Measurements from ENCODE around the gene NSG2. TPM values are rescaled to one million over a fixed set of nuclear protein-coding genes. Genes with fewer than 3 reads are reported as not detected.

NSG2 gene
- total RNA-seq, 4 donors from 2014 or later: 2.3 TPM; not detected in 3

GRCh38 chr5:174110310-174110709 is 64.8 kb downstream of the NSG2 start:
- Histone ChIP-seq H3K9me3 (no peaks in the 10 kb centered on the region), H3K27me3 (no peaks in the 10 kb centered on the region), H3K4me3 (no peak overlapping the region), H3K4me1 (no peaks in the 10 kb centered on the region), H3K27ac (no peak overlapping the region), H3K36me3 (no peaks in the 10 kb centered on the region)
- intact Hi-C loops (cut with DNase I; ENCODE audit: low total_unique reads): no loop called here
- DNase-seq: no peak
- TF ChIP-seq CTCF (IDR thresholded peaks at IDR 0.05) (no peak), POLR2A (IDR thresholded peaks at IDR 0.05) (no peak)

- no peak for TF ChIP-seq CTCF (IDR thresholded peaks at IDR 0.05)
- no peak for TF ChIP-seq POLR2A (IDR thresholded peaks at IDR 0.05)
- DNase-seq: no peak
- Histone ChIP-seq H3K27ac (no peak overlapping the region), H3K27me3 (no peaks in the 10 kb centered on the region), H3K4me3 (no peak overlapping the region), H3K4me1 (no peaks in the 10 kb centered on the region), H3K9me3 (no peaks in the 10 kb centered on the region), H3K36me3 (no peaks in the 10 kb centered on the region)
- intact Hi-C loops (cut with DNase I; ENCODE audit: low total_unique reads): no loop called here
Measured at GRCh38 chr5:174111287-174111973, 65.9 kb downstream of the NSG2 start.

GRCh38 chr5:174115226-174115625 is 69.7 kb downstream of the NSG2 start:
- no peaks in the 10 kb centered on the region for H3K27me3 ChIP-seq
- no peak overlapping the region for H3K4me3 ChIP-seq
- intact Hi-C loops (cut with DNase I; ENCODE audit: low total_unique reads): no loop called here
- TF ChIP-seq POLR2A (IDR thresholded peaks at IDR 0.05) (no peak), CTCF (IDR thresholded peaks at IDR 0.05) (no peak)
- no peaks in the 10 kb centered on the region for H3K9me3 ChIP-seq
- no peaks in the 10 kb centered on the region for H3K36me3 ChIP-seq
- DNase-seq: no peak
- no peak overlapping the region for H3K27ac ChIP-seq
- H3K4me1 ChIP-seq: no peaks in the 10 kb centered on the region

- no peak for DNase-seq
- H3K4me3 ChIP-seq: no peak overlapping the region
- no peaks in the 10 kb centered on the region for H3K36me3 ChIP-seq
- H3K9me3 ChIP-seq: no peaks in the 10 kb centered on the region
- no peaks in the 10 kb centered on the region for H3K27me3 ChIP-seq
- no peaks in the 10 kb centered on the region for H3K4me1 ChIP-seq
- TF ChIP-seq CTCF (IDR thresholded peaks at IDR 0.05): no peak
- TF ChIP-seq POLR2A (IDR thresholded peaks at IDR 0.05): no peak
- no peak overlapping the region for H3K27ac ChIP-seq
- intact Hi-C loops (cut with DNase I; ENCODE audit: low total_unique reads): no loop called here
Measured at GRCh38 chr5:174118823-174119467, 73.4 kb downstream of the NSG2 start.

- intact Hi-C loops (cut with DNase I; ENCODE audit: low total_unique reads): no loop called here
- H3K27me3 ChIP-seq: no peaks in the 10 kb centered on the region
- H3K4me1 ChIP-seq: no peaks in the 10 kb centered on the region
- DNase-seq: no peak
- no peak overlapping the region for H3K27ac ChIP-seq
- no peak overlapping the region for H3K4me3 ChIP-seq
- TF ChIP-seq CTCF (IDR thresholded peaks at IDR 0.05) (no peak), POLR2A (IDR thresholded peaks at IDR 0.05) (no peak)
- no peaks in the 10 kb centered on the region for H3K9me3 ChIP-seq
- no peaks in the 10 kb centered on the region for H3K36me3 ChIP-seq
Measured at GRCh38 chr5:174119468-174119881, 74.0 kb downstream of the NSG2 start.
